ENCODE results near the gene NME4. TPM values are rescaled to one million over a fixed set of nuclear protein-coding genes. Genes with fewer than 3 reads are reported as not detected.

NME4 gene
- total RNA-seq, 1 experiment from 2014 or later, result 82.9 TPM

DNA sequence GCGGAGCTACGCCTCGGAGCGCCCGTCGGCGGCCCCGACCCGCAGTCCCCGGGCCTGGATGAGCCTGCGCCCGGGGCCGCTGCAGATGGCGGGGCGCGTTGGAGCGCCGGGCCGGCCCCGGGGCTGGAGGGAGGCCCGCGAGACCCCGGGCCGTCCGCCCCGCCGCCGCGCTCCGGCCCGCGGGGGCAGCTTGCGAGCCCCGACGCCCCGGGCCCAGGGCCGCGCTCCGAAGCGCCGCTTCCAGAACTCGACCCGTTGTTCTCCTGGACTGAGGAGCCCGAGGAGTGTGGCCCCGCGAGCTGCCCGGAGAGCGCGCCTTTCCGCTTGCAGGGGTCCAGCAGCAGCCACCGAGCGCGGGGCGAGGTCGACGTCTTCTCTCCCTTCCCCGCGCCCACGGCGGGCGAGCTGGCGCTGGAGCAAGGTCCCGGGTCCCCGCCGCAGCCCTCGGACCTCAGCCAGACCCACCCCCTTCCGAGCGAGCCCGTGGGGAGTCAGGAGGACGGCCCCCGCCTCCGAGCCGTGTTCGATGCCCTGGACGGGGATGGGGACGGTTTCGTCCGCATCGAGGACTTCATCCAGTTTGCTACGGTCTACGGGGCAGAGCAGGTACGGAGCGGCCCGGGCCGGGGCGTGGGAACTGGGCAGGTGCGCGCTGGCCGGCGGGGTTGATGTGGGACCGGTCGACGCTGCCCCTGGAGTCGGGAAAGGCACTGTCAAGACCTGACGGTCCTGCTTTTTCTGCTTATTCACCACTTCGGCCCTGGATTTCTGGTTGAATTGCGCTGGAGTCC is 29.3 kb downstream of the NME4 start:
- H3K4me3 ChIP-seq, result peak overlapping the region; percentile 52
- peaks cover 42% of the 10 kb centered on the region for H3K4me1 ChIP-seq (replicated peaks)
- H3K36me3 ChIP-seq, result peaks cover 5% of the 10 kb centered on the region; the same call in 1 of the 2 replicates
- H3K27me3 ChIP-seq (replicated peaks), result no peaks in the 10 kb centered on the region
- peak in 1 of 2 experiments; percentile 23 for DNase-seq (ENCODE audit: low read depth in 1 of 2, low spot score in 2 of 2)
- H3K27ac ChIP-seq, result no peak overlapping the region
- H3K9me3 ChIP-seq (replicated peaks), result no peaks in the 10 kb centered on the region

DNA sequence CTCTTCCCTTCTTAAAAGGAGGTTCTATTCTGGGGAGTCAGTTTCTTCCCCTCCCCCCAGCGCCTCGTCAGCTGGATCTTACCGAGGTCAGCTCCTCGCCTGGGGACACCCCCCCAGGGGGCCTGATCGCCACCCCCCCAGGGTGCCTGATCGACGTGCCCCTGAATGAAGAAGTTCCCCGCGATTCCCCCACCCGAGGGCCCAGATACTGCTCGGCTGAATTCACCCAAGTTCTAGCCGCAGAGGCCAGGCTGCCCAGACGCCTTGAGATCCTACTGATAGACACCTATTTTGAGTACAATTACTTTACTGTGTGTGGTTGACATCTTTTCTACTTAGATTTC is 29.9 kb downstream of the NME4 start:
- H3K36me3 ChIP-seq, result peaks cover 5% of the 10 kb centered on the region; the same call in 1 of the 2 replicates
- peak overlapping the region; percentile 52 for H3K4me3 ChIP-seq
- no peak overlapping the region for H3K27ac ChIP-seq
- H3K27me3 ChIP-seq (replicated peaks), result no peaks in the 10 kb centered on the region
- DNase-seq (ENCODE audit: low read depth in 1 of 2, low spot score in 2 of 2), result no peak
- no peaks in the 10 kb centered on the region for H3K9me3 ChIP-seq (replicated peaks)
- H3K4me1 ChIP-seq (replicated peaks), result peaks cover 42% of the 10 kb centered on the region

DNA sequence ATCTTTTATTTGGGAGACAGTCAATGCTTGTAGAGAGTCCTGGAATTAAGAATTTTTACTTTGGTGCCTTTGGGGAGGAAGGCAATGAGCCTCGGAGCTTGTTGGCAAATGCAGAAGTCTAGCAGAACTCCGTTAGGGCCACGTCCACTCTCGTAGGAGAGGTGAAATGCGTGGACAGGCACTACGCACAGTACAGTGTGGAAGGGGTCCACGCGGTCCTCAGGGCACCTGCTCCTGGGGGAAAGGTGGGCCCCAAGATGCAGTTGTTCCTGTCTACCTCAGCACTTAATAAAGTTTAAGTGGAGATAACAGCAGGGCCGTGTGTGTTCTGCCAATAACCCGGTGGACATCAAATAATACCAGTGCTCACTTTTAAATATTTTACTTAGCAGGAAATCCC is 30.3 kb downstream of the NME4 start:
- no peaks in the 10 kb centered on the region for H3K9me3 ChIP-seq (replicated peaks)
- H3K4me3 ChIP-seq, result no peak overlapping the region; the same call in 1 of the 2 replicates
- H3K36me3 ChIP-seq, result peaks cover 5% of the 10 kb centered on the region; the same call in 1 of the 2 replicates
- no peak for DNase-seq (ENCODE audit: low read depth in 1 of 2, low spot score in 2 of 2)
- H3K4me1 ChIP-seq (replicated peaks), result peaks cover 42% of the 10 kb centered on the region
- no peaks in the 10 kb centered on the region for H3K27me3 ChIP-seq (replicated peaks)
- H3K27ac ChIP-seq, result no peak overlapping the region

DNA sequence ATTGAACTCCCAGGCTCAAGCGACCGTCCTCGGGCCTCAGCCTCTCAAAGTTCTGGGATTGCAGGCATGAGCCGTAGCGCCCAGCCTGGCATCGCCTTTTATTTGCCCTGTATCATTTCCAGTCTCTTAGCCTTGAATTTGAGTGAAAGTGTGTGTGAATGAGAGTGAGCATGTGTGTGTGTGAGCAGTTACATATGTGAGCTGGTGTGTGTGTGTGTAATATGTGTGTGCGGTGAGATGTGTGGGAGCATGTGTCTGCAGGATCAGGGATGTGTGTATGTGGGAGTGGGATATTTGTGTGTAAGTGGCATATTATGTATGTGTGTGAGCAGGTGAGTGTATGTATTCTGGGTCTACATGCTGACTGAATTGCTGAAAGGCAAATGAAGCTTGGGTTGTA is 33.9 kb downstream of the NME4 start:
- no peak overlapping the region for H3K27ac ChIP-seq
- no peaks in the 10 kb centered on the region for H3K9me3 ChIP-seq (replicated peaks)
- H3K4me3 ChIP-seq, result no peak overlapping the region
- no peak for DNase-seq (ENCODE audit: low read depth in 1 of 2, low spot score in 2 of 2)
- no peaks in the 10 kb centered on the region for H3K27me3 ChIP-seq (replicated peaks)
- H3K36me3 ChIP-seq, result peaks cover 5% of the 10 kb centered on the region; the same call in 1 of the 2 replicates
- peaks cover 12% of the 10 kb centered on the region for H3K4me1 ChIP-seq (replicated peaks)

DNA sequence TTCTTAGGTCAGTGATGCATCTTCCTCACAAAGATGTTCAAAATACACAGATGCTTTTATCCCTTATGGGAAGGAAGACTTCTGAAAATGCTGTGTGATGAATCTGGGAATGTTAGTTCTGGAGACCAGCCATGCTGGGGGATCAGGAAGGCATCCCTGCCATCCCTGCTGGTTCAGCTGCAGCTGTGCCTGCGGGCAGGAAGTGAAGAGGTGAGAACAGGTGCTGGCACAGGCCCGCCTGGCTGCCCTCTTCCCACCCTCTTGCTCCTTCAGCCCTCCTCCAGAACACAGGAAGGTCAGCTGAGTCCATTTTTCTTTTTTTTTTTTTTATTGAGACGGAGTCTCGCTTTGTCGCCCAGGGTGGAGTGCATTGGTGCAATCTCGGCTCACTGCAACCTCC is 43.6 kb downstream of the NME4 start:
- no peak overlapping the region for H3K4me3 ChIP-seq
- no peaks in the 10 kb centered on the region for H3K9me3 ChIP-seq (replicated peaks)
- no peak overlapping the region for H3K27ac ChIP-seq
- H3K4me1 ChIP-seq (replicated peaks), result peaks cover 6% of the 10 kb centered on the region
- H3K36me3 ChIP-seq, result peaks cover 2% of the 10 kb centered on the region
- DNase-seq (ENCODE audit: low read depth in 1 of 2, low spot score in 2 of 2), result no peak
- no peaks in the 10 kb centered on the region for H3K27me3 ChIP-seq (replicated peaks)

DNA sequence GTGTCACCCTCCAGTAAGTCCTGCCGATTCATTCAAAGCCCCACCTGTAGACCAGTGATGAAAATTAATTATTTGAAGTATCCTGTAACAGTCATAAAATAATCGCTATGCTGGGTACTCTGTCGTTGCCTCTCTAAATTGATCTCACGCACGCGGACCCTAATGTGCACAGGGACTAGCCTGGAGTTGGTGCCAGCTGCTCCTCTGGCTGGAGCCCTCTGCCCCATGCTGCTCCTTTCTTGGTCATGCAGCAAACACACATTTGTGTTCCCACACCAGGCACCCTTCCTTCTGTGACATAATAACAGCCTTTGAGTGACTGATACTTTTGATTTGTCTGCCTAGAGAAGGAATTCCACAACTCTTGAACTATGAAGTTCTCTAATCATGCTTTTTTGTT is 44.4 kb downstream of the NME4 start:
- H3K36me3 ChIP-seq, result peaks cover 2% of the 10 kb centered on the region
- no peaks in the 10 kb centered on the region for H3K9me3 ChIP-seq (replicated peaks)
- H3K27ac ChIP-seq, result no peak overlapping the region
- DNase-seq (ENCODE audit: low read depth in 1 of 2, low spot score in 2 of 2), result no peak
- H3K4me1 ChIP-seq (replicated peaks), result peaks cover 6% of the 10 kb centered on the region
- no peak overlapping the region for H3K4me3 ChIP-seq
- no peaks in the 10 kb centered on the region for H3K27me3 ChIP-seq (replicated peaks)

DNA sequence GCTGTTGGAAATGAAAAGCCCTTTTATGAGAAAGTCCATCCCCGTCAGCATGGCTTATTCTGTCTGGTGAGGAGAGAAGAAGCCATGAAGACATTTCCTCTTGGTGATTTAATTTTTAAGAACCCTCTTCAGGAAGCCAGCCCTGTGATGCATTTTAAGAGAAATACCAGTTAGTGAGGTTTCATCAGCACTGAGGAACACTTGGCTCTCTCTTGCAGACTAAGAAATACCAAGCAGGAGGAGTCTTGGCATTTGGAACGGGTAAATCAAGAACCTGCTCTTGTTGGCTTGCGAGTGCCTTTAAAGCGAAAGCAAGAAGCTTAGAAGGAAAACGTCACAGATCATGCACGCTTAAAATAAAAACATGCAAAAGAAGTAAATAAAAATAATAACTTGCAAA is 46.0 kb downstream of the NME4 start:
- Histone ChIP-seq H3K4me3 (no peak overlapping the region), H3K27ac (no peak overlapping the region), H3K27me3 (replicated peaks) (no peaks in the 10 kb centered on the region), H3K36me3 (peaks cover 2% of the 10 kb centered on the region), H3K4me1 (replicated peaks) (peaks cover 6% of the 10 kb centered on the region), H3K9me3 (replicated peaks) (no peaks in the 10 kb centered on the region)
- no peak for DNase-seq (ENCODE audit: low read depth in 1 of 2, low spot score in 2 of 2)

DNA sequence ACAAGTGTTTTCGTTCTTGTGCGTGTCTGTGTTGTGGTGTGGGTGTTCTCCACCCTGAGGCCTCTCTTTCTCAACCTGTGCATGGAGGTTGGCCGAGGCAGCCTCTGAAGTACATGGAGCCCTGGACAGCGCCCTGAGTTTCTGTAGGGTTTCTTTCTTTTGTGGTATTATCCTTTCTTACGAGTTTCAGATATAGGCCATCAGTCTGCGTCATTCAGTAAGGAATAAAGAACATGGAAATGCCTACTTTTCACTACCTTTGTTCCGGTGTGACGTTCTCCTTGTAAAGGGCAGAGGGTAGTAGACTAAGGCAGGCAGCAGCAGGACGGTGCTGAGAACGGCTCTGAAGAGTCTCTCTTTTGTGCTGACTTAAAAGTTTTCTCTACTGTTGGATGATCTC is 47.0 kb downstream of the NME4 start:
- H3K4me1 ChIP-seq (replicated peaks), result peaks cover 6% of the 10 kb centered on the region
- no peaks in the 10 kb centered on the region for H3K27me3 ChIP-seq (replicated peaks)
- no peak overlapping the region for H3K27ac ChIP-seq
- no peaks in the 10 kb centered on the region for H3K9me3 ChIP-seq (replicated peaks)
- no peak for DNase-seq (ENCODE audit: low read depth in 1 of 2, low spot score in 2 of 2)
- no peak overlapping the region for H3K4me3 ChIP-seq
- peaks cover 2% of the 10 kb centered on the region for H3K36me3 ChIP-seq

DNA sequence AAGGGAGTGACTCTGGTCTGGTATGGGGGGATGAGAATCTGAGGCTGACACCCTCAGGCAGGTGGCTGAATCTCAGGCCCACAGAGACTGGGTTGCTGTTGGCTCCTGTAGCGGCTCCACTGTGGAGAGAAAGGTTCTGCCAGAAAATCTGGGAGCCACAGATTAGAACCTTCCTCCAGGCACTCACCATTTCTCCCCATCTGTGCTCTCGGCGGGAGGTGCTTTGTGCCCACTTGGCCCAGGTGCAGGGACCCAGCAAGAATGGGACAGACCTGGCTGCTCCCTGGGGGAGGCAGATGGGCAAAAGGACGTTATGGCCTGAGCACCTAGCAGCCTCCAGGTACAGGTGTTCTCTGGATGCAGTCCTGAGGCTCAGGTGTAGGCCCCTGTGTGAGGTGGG is 48.6 kb downstream of the NME4 start:
- H3K4me3 ChIP-seq, result no peak overlapping the region
- DNase-seq (ENCODE audit: low read depth in 1 of 2, low spot score in 2 of 2), result no peak
- peaks cover 6% of the 10 kb centered on the region for H3K4me1 ChIP-seq (replicated peaks)
- no peaks in the 10 kb centered on the region for H3K27me3 ChIP-seq (replicated peaks)
- H3K36me3 ChIP-seq, result no peaks in the 10 kb centered on the region
- H3K9me3 ChIP-seq (replicated peaks), result no peaks in the 10 kb centered on the region
- H3K27ac ChIP-seq, result no peak overlapping the region

Other genes with a start within 250 kb of the NME4 start
- not detected in 2 replicates for gene HBZ, start 244.6 kb upstream of the NME4 start, total RNA-seq (2014; rRNA removed; shearing (Covaris generic))
- gene HBM, start 231.2 kb upstream of the NME4 start, total RNA-seq (2014; rRNA removed; shearing (Covaris generic)), result not detected in 2 replicates
- gene HBA2, start 224.3 kb upstream of the NME4 start, total RNA-seq (2014; rRNA removed; shearing (Covaris generic)), result not detected in 2 replicates
- gene HBA1, start 220.5 kb upstream of the NME4 start, total RNA-seq (2014; rRNA removed; shearing (Covaris generic)), result not detected in 2 replicates
- gene HBQ1, start 216.7 kb upstream of the NME4 start, total RNA-seq (2014; rRNA removed; shearing (Covaris generic)), result not detected in 2 replicates
- 47.1 and 53.3 TPM in 2 replicates for gene LUC7L, start 167.8 kb upstream of the NME4 start, total RNA-seq (2014; rRNA removed; shearing (Covaris generic))
- 99.5 and 102 TPM in 2 replicates for gene FAM234A, start 162.4 kb upstream of the NME4 start, total RNA-seq (2014; rRNA removed; shearing (Covaris generic))
- gene RGS11, start 121.3 kb upstream of the NME4 start, total RNA-seq (2014; rRNA removed; shearing (Covaris generic)), result not detected in 2 replicates
- gene ARHGDIG, start 116.6 kb upstream of the NME4 start, total RNA-seq (2014; rRNA removed; shearing (Covaris generic)), result not detected in 2 replicates
- not detected in 2 replicates for gene PDIA2, start 114.0 kb upstream of the NME4 start, total RNA-seq (2014; rRNA removed; shearing (Covaris generic))
- 18.5 and 26.4 TPM in 2 replicates for gene AXIN1, start 44.5 kb upstream of the NME4 start, total RNA-seq (2014; rRNA removed; shearing (Covaris generic))
- 150 and 154 TPM in 2 replicates for gene MRPL28, start 26.7 kb upstream of the NME4 start, total RNA-seq (2014; rRNA removed; shearing (Covaris generic))
- gene PGAP6, start 15.2 kb upstream of the NME4 start, total RNA-seq (2014; rRNA removed; shearing (Covaris generic)), result 34.9 and 39.7 TPM in 2 replicates
- 0.69 and 5.8 TPM in 2 replicates for gene DECR2, start 4.7 kb downstream of the NME4 start, total RNA-seq (2014; rRNA removed; shearing (Covaris generic))
- 21.1 and 23.6 TPM in 2 replicates for gene RAB11FIP3, start 28.4 kb downstream of the NME4 start, total RNA-seq (2014; rRNA removed; shearing (Covaris generic))
- 44.4 and 46.1 TPM in 2 replicates for gene CAPN15, start 130.5 kb downstream of the NME4 start, total RNA-seq (2014; rRNA removed; shearing (Covaris generic))
- gene PRR35, start 163.2 kb downstream of the NME4 start, total RNA-seq (2014; rRNA removed; shearing (Covaris generic)), result not detected in 2 replicates
- 0.37 TPM in 1 of 2 replicates, not detected in the other for gene NHLRC4, start 169.8 kb downstream of the NME4 start, total RNA-seq (2014; rRNA removed; shearing (Covaris generic))
- 19.6 and 33.8 TPM in 2 replicates for gene PIGQ, start 172.8 kb downstream of the NME4 start, total RNA-seq (2014; rRNA removed; shearing (Covaris generic))
- gene RAB40C, start 192.9 kb downstream of the NME4 start, total RNA-seq (2014; rRNA removed; shearing (Covaris generic)), result 10.2 and 17.8 TPM in 2 replicates
- gene WFIKKN1, start 233.8 kb downstream of the NME4 start, total RNA-seq (2014; rRNA removed; shearing (Covaris generic)), result 0.39 and 0.41 TPM in 2 replicates
- 73.1 and 86.6 TPM in 2 replicates for gene METTL26, start 239.1 kb downstream of the NME4 start, total RNA-seq (2014; rRNA removed; shearing (Covaris generic))
- gene MCRIP2, start 244.6 kb downstream of the NME4 start, total RNA-seq (2014; rRNA removed; shearing (Covaris generic)), result 3.0 TPM in 1 of 2 replicates, not detected in the other